Measurements from ENCODE around the gene SH3GL2. TPM values are rescaled to one million over a fixed set of nuclear protein-coding genes. Genes with fewer than 3 reads are reported as not detected.

Gene SH3GL2
- total and polyA plus RNA-seq, 2 donors (not counting 3 experiments of a cell fraction or from before 2014, with no cell fraction given), result 0.12 TPM; not detected in 1

DNA sequence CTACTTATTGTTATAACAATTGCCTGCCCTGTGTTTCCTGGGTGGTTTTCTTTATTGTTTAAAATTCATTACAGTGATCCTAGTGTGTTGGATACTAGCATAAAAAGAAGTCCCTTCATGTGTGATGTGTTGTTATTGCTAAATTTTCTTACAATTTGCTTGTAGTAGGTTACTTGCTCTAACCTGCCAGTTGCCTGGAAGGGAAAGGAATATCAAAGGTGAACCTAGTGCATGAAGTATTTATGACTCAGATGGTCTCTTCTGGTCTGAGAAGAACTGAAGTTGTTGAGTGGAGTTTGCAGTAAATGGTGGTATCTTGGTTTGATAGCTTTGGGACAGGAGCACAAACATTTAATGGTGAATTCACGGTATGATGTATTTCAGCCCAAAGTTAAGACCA, 58.0 kb downstream of the SH3GL2 start:
- Histone ChIP-seq H2AFZ (ENCODE audit: low read depth, low read length) (no peak overlapping the region), H3K9me1 (replicated peaks; ENCODE audit: control insufficient read depth, extremely low read depth, insufficient read depth, low read length) (no peaks in the 10 kb centered on the region), H3K4me1 (ENCODE audit: control insufficient read depth, extremely low read depth, insufficient read depth, low read length) (no peaks in the 10 kb centered on the region), H3K4me2 (ENCODE audit: insufficient read depth, low read length) (no peak overlapping the region), H3K9me3 (replicated peaks; ENCODE audit: control insufficient read depth, insufficient read depth, low read length) (no peaks in the 10 kb centered on the region), H3K79me2 (ENCODE audit: control insufficient read depth, insufficient read depth, low read length) (no peaks in the 10 kb centered on the region), H3K4me3 (replicated peaks in 1 of 3; ENCODE audit: insufficient read depth in 1 of 3, low read depth in 1 of 3, low read length in 3 of 3) (no peak overlapping the region), H3K27me3 (ENCODE audit: control insufficient read depth in 2 of 2, insufficient read depth in 2 of 2, low read length in 2 of 2) (no peaks in the 10 kb centered on the region), H3K36me3 (ENCODE audit: control insufficient read depth in 2 of 2, extremely low read depth in 1 of 2, insufficient read depth in 2 of 2, low read length in 2 of 2) (no peaks in the 10 kb centered on the region), H3K27ac (ENCODE audit: insufficient read depth, low read depth, low read length) (no peak overlapping the region), H3K9ac (replicated peaks; ENCODE audit: extremely low read depth, insufficient read depth, low read length) (no peak overlapping the region), H4K20me1 (replicated peaks; ENCODE audit: control insufficient read depth, extremely low read depth, insufficient read depth, low read length) (no peaks in the 10 kb centered on the region)
- BruUV-seq (replicated peaks), result no TSS peak
- CTCF ChIA-PET, result no interaction called here
- POLR2A ChIA-PET, result no interaction called here
- TF ChIP-seq FOS (IDR thresholded peaks at IDR 0.05; ENCODE audit: borderline replicate concordance, insufficient read depth, low read length) (no peak), POLR2A (IDR thresholded peaks at IDR 0.05; ENCODE audit: low read depth, low read length) (no peak), MYC (IDR thresholded peaks at IDR 0.05; ENCODE audit: low read depth, low read length) (no peak), JUN (IDR thresholded peaks at IDR 0.05; ENCODE audit: borderline replicate concordance, insufficient read depth, insufficient read length, low read depth) (no peak), EZH2 (IDR thresholded peaks at IDR 0.05; ENCODE audit: borderline replicate concordance, low read depth, low read length, severe bottlenecking) (no peak), POLR2AphosphoS5 (IDR thresholded peaks at IDR 0.05; ENCODE audit: insufficient read depth, low read depth, low read length) (no peak), GATA2 (IDR thresholded peaks at IDR 0.05; ENCODE audit: insufficient read depth, insufficient read length, low read depth, low read length) (no peak)
- TF ChIP-seq, protein P1, sequence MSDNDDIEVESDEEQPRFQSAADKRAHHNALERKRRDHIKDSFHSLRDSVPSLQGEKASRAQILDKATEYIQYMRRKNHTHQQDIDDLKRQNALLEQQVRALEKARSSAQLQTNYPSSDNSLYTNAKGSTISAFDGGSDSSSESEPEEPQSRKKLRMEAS (IDR thresholded peaks at IDR 0.05; ENCODE audit: insufficient read depth, insufficient read length), result no peak
- TF ChIP-seq, protein P2, sequence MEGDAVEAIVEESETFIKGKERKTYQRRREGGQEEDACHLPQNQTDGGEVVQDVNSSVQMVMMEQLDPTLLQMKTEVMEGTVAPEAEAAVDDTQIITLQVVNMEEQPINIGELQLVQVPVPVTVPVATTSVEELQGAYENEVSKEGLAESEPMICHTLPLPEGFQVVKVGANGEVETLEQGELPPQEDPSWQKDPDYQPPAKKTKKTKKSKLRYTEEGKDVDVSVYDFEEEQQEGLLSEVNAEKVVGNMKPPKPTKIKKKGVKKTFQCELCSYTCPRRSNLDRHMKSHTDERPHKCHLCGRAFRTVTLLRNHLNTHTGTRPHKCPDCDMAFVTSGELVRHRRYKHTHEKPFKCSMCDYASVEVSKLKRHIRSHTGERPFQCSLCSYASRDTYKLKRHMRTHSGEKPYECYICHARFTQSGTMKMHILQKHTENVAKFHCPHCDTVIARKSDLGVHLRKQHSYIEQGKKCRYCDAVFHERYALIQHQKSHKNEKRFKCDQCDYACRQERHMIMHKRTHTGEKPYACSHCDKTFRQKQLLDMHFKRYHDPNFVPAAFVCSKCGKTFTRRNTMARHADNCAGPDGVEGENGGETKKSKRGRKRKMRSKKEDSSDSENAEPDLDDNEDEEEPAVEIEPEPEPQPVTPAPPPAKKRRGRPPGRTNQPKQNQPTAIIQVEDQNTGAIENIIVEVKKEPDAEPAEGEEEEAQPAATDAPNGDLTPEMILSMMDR (IDR thresholded peaks at IDR 0.05; ENCODE audit: extremely low read depth in 1 of 2, insufficient read depth in 1 of 2, low read depth in 1 of 2, low read length in 2 of 2), result no peak
- FAIRE-seq (no peak), DNase-seq (ENCODE audit: low read depth, low spot score) (no peak)
- intact Hi-C loops (cut with micrococcal nuclease) (no loop called here), dilution Hi-C loops (cut with MboI; ENCODE audit: extremely low pct_ligation_motif_present, low sequenced_read_pairs) (no loop called here)
